Measurements from ENCODE around the gene ZNF605.

ZNF605 gene

DNA sequence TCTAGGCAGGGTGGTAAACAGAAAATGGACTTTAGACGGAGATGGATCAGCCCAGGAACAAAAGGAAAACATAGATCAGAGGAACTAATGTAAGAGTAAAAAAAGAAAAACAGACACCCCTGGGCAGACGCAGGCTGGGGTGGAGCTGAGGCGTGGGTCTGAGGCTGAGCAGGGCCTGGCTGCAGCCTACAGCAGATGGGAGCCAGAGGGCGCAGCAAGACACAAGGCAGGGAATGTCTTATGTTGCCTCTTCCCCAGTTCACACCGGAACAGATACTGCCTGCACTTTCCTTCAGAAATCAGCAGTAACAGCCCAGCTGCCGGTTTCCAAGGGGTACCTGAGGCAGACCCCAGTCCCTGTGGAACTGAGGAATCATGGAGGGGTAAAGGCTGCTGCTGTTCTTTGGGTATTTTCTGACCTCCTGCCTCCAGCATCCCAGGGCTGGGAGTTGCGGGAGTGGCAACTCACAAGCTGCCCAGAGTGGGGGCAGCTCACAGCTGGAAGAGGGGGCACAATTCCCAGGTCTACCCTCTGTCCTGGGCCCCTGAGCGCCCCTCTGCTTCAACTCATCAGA, 9.8 kb downstream of the ZNF605 start:
- TF ChIP-seq FOXP2 (optimal IDR thresholded peaks at IDR 0.05; ENCODE audit: borderline replicate concordance, extremely low read depth, extremely low read length, insufficient read depth) (no peak), TAF1 (IDR thresholded peaks at IDR 0.05; ENCODE audit: borderline replicate concordance, insufficient read depth, low read length) (no peak), POLR2AphosphoS5 (IDR thresholded peaks at IDR 0.05; ENCODE audit: low read depth, low read length) (no peak), SIN3A (IDR thresholded peaks at IDR 0.05; ENCODE audit: borderline replicate concordance, insufficient read depth, low read length) (no peak)
- TF ChIP-seq, protein P1, sequence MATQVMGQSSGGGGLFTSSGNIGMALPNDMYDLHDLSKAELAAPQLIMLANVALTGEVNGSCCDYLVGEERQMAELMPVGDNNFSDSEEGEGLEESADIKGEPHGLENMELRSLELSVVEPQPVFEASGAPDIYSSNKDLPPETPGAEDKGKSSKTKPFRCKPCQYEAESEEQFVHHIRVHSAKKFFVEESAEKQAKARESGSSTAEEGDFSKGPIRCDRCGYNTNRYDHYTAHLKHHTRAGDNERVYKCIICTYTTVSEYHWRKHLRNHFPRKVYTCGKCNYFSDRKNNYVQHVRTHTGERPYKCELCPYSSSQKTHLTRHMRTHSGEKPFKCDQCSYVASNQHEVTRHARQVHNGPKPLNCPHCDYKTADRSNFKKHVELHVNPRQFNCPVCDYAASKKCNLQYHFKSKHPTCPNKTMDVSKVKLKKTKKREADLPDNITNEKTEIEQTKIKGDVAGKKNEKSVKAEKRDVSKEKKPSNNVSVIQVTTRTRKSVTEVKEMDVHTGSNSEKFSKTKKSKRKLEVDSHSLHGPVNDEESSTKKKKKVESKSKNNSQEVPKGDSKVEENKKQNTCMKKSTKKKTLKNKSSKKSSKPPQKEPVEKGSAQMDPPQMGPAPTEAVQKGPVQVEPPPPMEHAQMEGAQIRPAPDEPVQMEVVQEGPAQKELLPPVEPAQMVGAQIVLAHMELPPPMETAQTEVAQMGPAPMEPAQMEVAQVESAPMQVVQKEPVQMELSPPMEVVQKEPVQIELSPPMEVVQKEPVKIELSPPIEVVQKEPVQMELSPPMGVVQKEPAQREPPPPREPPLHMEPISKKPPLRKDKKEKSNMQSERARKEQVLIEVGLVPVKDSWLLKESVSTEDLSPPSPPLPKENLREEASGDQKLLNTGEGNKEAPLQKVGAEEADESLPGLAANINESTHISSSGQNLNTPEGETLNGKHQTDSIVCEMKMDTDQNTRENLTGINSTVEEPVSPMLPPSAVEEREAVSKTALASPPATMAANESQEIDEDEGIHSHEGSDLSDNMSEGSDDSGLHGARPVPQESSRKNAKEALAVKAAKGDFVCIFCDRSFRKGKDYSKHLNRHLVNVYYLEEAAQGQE (IDR thresholded peaks at IDR 0.05; ENCODE audit: insufficient read depth in 1 of 2, low read depth in 2 of 2, low read length in 2 of 2): no peak

DNA sequence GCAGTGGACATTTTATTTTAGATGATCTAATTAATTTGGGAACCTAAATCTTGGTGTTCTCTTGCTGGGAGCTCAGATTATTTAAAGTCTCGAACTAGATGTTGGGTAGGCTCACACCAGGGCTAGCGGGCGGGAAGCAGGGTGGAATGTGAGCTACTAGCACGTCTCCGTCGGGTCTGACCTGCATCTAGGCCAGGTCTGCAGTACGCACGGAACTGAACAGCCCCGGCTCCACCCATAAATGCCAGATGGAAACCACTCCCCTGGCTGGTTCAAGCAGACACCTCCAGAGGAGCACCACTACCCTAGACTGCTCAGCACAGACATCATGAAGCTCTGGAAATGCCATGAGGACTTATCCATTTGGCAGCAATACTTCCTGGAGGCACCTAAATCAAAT, 10.3 kb downstream of the ZNF605 start:
- TF ChIP-seq TAF1 (IDR thresholded peaks at IDR 0.05; ENCODE audit: borderline replicate concordance, insufficient read depth, low read length): no peak
- no peak for TF ChIP-seq SIN3A (IDR thresholded peaks at IDR 0.05; ENCODE audit: borderline replicate concordance, insufficient read depth, low read length)
- no peak for TF ChIP-seq FOXP2 (optimal IDR thresholded peaks at IDR 0.05; ENCODE audit: borderline replicate concordance, extremely low read depth, extremely low read length, insufficient read depth)
- no peak for TF ChIP-seq POLR2AphosphoS5 (IDR thresholded peaks at IDR 0.05; ENCODE audit: low read depth, low read length)
- TF ChIP-seq, protein P1 (IDR thresholded peaks at IDR 0.05; ENCODE audit: insufficient read depth in 1 of 2, low read depth in 2 of 2, low read length in 2 of 2): no peak

DNA sequence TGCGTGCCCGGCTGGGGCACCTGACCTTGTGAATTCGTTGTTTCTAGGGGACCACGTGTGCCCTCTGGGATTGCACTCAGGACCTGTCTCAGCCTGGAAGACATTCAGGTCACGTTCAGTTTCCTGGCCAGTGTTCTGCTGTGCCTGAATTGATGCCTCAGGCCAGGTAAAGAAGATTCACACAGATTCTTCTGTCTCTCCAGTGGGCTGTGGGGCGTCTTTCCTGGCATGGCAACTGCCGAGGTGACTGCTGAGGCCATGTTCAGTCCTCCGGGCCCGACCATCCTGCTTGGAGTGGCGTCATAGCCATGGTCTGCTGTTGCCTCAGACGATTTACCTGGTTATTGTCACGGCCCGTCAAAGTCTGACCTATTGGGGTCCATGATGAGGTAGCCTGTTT, 13.5 kb downstream of the ZNF605 start:
- TF ChIP-seq TAF1 (IDR thresholded peaks at IDR 0.05; ENCODE audit: borderline replicate concordance, insufficient read depth, low read length): no peak
- TF ChIP-seq, protein P1 (IDR thresholded peaks at IDR 0.05; ENCODE audit: insufficient read depth in 1 of 2, low read depth in 2 of 2, low read length in 2 of 2): no peak
- TF ChIP-seq POLR2AphosphoS5 (IDR thresholded peaks at IDR 0.05; ENCODE audit: low read depth, low read length): no peak
- no peak for TF ChIP-seq FOXP2 (optimal IDR thresholded peaks at IDR 0.05; ENCODE audit: borderline replicate concordance, extremely low read depth, extremely low read length, insufficient read depth)
- no peak for TF ChIP-seq SIN3A (IDR thresholded peaks at IDR 0.05; ENCODE audit: borderline replicate concordance, insufficient read depth, low read length)

DNA sequence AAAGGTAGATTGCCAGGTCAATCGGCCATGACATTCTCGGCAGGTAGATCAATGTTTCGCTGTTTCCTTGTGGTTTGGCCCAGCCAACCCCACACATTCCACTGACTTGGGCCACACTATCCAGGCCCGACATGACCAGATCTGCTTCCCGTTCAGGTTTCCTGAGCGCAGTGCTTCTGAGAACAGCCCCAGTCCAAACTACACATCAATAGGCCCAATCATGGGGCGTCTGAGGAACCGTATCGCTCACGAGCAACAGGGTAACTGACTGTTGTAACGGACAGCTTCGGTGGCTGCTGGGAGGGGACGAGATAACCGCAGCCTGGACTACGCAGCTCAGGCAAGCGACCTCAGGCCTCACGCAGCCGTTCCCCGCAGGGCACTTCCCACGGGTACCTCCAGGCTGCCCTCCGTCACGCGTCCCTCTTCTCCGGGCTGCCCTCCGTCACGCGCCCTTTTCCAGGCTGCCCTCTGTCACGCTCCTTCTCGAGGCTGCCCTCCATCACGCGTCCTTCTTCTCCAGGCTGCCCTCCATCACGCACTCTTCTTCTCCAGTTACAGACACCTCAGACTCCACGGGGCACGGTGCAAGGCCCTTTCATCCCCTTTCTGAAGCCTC, 14.7 kb downstream of the ZNF605 start:
- no peak for TF ChIP-seq SIN3A (IDR thresholded peaks at IDR 0.05; ENCODE audit: borderline replicate concordance, insufficient read depth, low read length)
- TF ChIP-seq, protein P1 (IDR thresholded peaks at IDR 0.05; ENCODE audit: insufficient read depth in 1 of 2, low read depth in 2 of 2, low read length in 2 of 2): no peak
- TF ChIP-seq FOXP2 (optimal IDR thresholded peaks at IDR 0.05; ENCODE audit: borderline replicate concordance, extremely low read depth, extremely low read length, insufficient read depth): no peak
- TF ChIP-seq TAF1 (IDR thresholded peaks at IDR 0.05; ENCODE audit: borderline replicate concordance, insufficient read depth, low read length): no peak
- TF ChIP-seq POLR2AphosphoS5 (IDR thresholded peaks at IDR 0.05; ENCODE audit: low read depth, low read length): no peak

All from PFSK-1 (cell line).